Type B pancreatic cell (in vitro differentiated cells): ENCODE data around the gene DEPDC5. TPM values are rescaled to one million over a fixed set of nuclear protein-coding genes. Genes with fewer than 3 reads are reported as not detected.

Experiments
- DNase-seq: peaks from one replicate; pipeline ENCODE4 v3.0.0; 2021; ENCODE audit warnings: mixed read lengths; ENCODE audit not compliant: unreplicated experiment; ENCODE audit errors: extremely low spot score
- H3K27ac Mint-ChIP-seq: 2 replicates; pipeline ENCODE4 v1.8.0; 2021; ENCODE audit warnings: mild to moderate bottlenecking, mixed read lengths
- H3K27me3 Mint-ChIP-seq: 2 replicates; pipeline ENCODE4 v1.8.0; 2021; ENCODE audit warnings: mixed read lengths
- H3K36me3 Mint-ChIP-seq: 2 replicates; pipeline ENCODE4 v1.8.0; 2021; ENCODE audit warnings: mixed read lengths
- H3K4me1 Mint-ChIP-seq: one replicate; pipeline ENCODE4 v1.8.0; 2021; ENCODE audit warnings: mixed read lengths; ENCODE audit not compliant: unreplicated experiment
- H3K4me3 Mint-ChIP-seq: 2 replicates; pipeline ENCODE4 v1.8.0; 2021; ENCODE audit warnings: mild to moderate bottlenecking, mixed read lengths
- H3K9me3 Mint-ChIP-seq: 2 replicates; pipeline ENCODE4 v1.8.0; 2021; ENCODE audit warnings: mixed read lengths
- total RNA-seq: library from RNA; stranded (reverse); gene quantifications from 2 replicates; pipeline ENCODE4 v1.2.1, GENCODE V29; 2021; ENCODE audit warnings: low replicate concordance
- TF ChIP-seq, protein P1 (sequence below): fragments of 200-600 bp; sonication (generic); conservative IDR thresholded peaks from 2 replicates; pipeline ENCODE4 v1.5.0; 2021; ENCODE audit warnings: antibody characterized with exemption, mild to moderate bottlenecking

Gene DEPDC5
- total RNA-seq, 1 donor from 2014 or later: 40.6 TPM

DNA sequence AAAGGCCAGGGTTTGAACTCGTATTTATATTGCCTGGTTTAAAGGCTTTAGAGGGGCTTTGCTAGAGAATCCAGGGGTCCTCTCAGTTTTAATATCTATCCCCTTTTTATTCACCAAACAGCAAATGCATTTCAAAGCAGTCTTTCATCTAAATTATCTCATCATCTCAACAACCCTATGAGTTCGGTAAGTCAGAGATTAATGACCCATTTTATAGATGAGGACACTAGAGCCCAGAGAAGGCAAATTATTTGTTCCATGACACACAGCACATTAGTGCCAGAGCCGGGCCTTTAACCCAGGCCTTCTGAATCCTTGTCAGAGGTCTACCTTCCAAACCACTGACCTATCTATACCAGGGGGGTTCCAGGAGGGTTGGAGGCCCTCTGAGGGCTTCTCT lies 173.7 kb downstream of the DEPDC5 start:
- Mint-ChIP-seq H3K36me3 (no peaks in the 10 kb centered on the region), H3K4me1 (peaks cover 28% of the 10 kb centered on the region), H3K4me3 (no peak overlapping the region), H3K9me3 (no peaks in the 10 kb centered on the region), H3K27ac (no peak overlapping the region), H3K27me3 (no peaks in the 10 kb centered on the region)
- TF ChIP-seq, protein P1, sequence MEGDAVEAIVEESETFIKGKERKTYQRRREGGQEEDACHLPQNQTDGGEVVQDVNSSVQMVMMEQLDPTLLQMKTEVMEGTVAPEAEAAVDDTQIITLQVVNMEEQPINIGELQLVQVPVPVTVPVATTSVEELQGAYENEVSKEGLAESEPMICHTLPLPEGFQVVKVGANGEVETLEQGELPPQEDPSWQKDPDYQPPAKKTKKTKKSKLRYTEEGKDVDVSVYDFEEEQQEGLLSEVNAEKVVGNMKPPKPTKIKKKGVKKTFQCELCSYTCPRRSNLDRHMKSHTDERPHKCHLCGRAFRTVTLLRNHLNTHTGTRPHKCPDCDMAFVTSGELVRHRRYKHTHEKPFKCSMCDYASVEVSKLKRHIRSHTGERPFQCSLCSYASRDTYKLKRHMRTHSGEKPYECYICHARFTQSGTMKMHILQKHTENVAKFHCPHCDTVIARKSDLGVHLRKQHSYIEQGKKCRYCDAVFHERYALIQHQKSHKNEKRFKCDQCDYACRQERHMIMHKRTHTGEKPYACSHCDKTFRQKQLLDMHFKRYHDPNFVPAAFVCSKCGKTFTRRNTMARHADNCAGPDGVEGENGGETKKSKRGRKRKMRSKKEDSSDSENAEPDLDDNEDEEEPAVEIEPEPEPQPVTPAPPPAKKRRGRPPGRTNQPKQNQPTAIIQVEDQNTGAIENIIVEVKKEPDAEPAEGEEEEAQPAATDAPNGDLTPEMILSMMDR: no peak
- DNase-seq: no peak

DNA sequence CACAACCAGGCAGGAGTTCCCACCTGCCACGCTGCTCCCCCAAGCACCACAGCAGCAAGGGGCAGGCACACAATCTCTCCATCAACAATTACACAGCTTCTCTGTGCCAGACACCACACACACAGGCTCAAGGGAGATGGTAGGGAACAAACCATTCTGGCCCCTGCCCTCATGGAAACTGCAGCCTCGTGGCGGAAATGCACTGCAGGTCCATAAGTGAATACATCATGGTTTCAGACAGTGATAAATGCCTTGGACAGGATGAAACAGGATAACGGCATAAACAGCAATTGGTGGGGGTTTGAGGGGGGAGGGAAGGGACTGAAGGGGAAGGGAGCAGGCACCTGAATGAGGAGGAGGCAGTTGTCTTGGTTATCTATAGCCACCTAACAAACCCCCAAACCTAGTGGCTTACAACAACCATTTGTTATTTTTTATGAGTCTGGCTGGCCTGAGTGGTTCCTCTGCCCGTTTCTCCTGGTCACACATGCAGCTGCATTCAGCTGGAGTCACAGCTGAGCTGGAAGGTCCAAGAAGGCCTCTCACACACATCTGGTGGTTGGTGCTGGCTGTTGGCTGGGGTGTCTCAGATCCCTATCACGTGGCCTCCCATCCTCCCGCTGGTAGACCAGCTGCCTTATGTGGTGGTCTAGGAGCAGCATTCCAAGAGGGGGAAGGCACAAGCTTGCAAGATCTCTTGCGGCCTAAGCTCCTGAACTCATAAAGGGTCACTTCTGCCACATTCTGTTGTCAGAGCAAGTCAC lies 175.5 kb downstream of the DEPDC5 start:
- H3K27ac Mint-ChIP-seq: peak overlapping the region; percentile 11
- TF ChIP-seq, protein P1: no peak
- H3K9me3 Mint-ChIP-seq: no peaks in the 10 kb centered on the region
- no peaks in the 10 kb centered on the region for H3K36me3 Mint-ChIP-seq
- DNase-seq: no peak
- H3K4me3 Mint-ChIP-seq: no peak overlapping the region
- H3K4me1 Mint-ChIP-seq: peaks cover 14% of the 10 kb centered on the region
- H3K27me3 Mint-ChIP-seq: no peaks in the 10 kb centered on the region

GRCh38 chr22:31932863-31933262 lies 179.0 kb downstream of the DEPDC5 start:
- TF ChIP-seq, protein P1: no peak
- H3K4me3 Mint-ChIP-seq: no peak overlapping the region
- H3K27me3 Mint-ChIP-seq: no peaks in the 10 kb centered on the region
- H3K4me1 Mint-ChIP-seq: peaks cover 17% of the 10 kb centered on the region
- no peak overlapping the region for H3K27ac Mint-ChIP-seq
- no peak for DNase-seq
- H3K9me3 Mint-ChIP-seq: no peaks in the 10 kb centered on the region
- H3K36me3 Mint-ChIP-seq: no peaks in the 10 kb centered on the region

GRCh38 chr22:31933406-31933805 lies 179.6 kb downstream of the DEPDC5 start:
- Mint-ChIP-seq H3K27me3 (no peaks in the 10 kb centered on the region), H3K27ac (no peak overlapping the region), H3K4me1 (peaks cover 17% of the 10 kb centered on the region), H3K36me3 (no peaks in the 10 kb centered on the region), H3K4me3 (no peak overlapping the region), H3K9me3 (no peaks in the 10 kb centered on the region)
- no peak for DNase-seq
- TF ChIP-seq, protein P1: no peak

DNA sequence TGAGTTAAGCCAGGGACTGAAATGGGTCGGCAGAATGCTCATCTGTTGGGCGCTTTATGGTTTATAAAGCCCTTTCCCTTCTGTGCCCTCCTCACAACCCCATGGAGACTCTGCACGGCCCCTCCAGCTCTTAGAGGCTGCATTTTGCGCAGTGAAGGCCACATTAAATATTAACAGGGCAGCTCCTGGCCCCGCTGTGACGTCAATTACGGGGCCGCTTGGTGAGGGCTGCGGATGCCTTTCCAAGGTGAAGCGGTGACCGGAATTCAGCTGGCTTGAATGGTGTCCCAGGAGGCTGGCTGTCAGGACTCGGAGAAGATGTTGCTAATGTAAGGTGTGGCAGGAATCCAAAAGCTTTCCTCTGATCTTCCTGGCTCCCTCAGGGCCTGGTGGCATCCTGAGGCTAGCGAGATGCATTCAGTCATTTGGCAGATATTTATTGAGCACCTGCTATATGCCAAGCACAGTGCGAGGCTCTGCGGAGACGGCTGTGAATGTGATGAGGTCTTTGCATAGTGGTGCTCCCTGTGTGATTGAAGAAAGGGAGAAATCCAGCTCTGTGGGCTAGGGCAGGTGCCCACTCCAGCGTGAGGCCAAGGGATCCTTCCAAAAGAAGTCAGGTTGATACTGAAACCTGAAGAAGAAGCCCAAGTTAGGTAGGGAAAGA lies 180.1 kb downstream of the DEPDC5 start:
- DNase-seq: no peak
- H3K4me3 Mint-ChIP-seq: no peak overlapping the region
- TF ChIP-seq, protein P1: no peak
- no peaks in the 10 kb centered on the region for H3K36me3 Mint-ChIP-seq
- no peaks in the 10 kb centered on the region for H3K27me3 Mint-ChIP-seq
- peak overlapping the region; percentile 15 for H3K27ac Mint-ChIP-seq
- no peaks in the 10 kb centered on the region for H3K9me3 Mint-ChIP-seq
- peaks cover 14% of the 10 kb centered on the region for H3K4me1 Mint-ChIP-seq
